OCI-LY3 (cell line): ENCODE results near the gene TTYH3.

Experiments
- EZH2phosphoT487 ChIP-seq: fragments of 200-600 bp; shearing (Covaris generic); IDR thresholded peaks from 2 replicates; pipeline ENCODE4 v1.6.1; 2018; ENCODE audit warnings: antibody characterized with exemption, mixed run types, low read depth
- TF ChIP-seq, protein P1 (sequence below): fragments of 200-600, 300-600 bp; sonication (generic); IDR thresholded peaks from 2 replicates; pipeline ENCODE4 v1.5.1; 2014; ENCODE audit warnings: antibody characterized with exemption, low read length, low read depth

GRCh38 chr7:2595258-2595860 lies 36.4 kb upstream of the TTYH3 start:
- TF ChIP-seq, protein P1, sequence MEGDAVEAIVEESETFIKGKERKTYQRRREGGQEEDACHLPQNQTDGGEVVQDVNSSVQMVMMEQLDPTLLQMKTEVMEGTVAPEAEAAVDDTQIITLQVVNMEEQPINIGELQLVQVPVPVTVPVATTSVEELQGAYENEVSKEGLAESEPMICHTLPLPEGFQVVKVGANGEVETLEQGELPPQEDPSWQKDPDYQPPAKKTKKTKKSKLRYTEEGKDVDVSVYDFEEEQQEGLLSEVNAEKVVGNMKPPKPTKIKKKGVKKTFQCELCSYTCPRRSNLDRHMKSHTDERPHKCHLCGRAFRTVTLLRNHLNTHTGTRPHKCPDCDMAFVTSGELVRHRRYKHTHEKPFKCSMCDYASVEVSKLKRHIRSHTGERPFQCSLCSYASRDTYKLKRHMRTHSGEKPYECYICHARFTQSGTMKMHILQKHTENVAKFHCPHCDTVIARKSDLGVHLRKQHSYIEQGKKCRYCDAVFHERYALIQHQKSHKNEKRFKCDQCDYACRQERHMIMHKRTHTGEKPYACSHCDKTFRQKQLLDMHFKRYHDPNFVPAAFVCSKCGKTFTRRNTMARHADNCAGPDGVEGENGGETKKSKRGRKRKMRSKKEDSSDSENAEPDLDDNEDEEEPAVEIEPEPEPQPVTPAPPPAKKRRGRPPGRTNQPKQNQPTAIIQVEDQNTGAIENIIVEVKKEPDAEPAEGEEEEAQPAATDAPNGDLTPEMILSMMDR, result no peak
- TF ChIP-seq EZH2phosphoT487, result no peak
